ENCODE measurements around the gene MEGF6. TPM values are rescaled to one million over a fixed set of nuclear protein-coding genes. Genes with fewer than 3 reads are reported as not detected.

The MEGF6 gene
- total and polyA plus RNA-seq, 12 donors: 0.15 to 29.2 (median 8.2) TPM

DNA sequence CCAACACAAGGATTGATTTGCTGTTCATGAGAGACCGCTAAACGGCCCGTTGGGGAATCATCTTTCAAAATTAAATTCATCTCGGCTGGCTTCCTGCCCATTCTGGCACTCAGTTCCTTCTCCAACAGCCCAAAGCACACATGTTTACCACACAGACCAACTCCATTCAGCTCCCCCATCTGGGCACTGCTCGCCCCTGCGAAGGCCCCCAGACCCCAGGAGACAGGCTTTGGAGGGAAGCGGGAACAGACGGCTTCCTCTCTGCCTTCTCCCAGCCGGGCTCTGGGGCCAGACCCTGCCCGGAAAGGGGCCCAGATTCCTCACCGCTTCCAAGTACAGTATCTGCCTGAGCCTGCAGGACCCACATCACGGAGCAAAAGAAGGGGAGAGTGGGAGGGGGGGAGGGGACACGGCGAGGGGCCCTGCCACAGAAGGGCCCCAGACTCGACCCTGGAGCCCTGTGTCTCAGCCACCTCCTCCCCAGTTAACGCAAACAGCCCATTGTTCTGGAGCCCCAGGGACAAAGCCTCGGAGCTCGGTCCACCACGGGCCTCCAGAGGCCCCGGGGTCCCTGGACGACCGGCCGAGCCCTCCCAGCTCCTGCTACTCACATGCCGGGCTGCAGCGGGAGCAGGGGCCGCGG is 660 bp downstream of the MEGF6 start:
- intact Hi-C loops (cut with DNase I): no loop called here
- Histone ChIP-seq H3K27ac (no peak overlapping the region), H3K36me3 (replicated peaks in 1 of 2) (no peaks in the 10 kb centered on the region), H3K9me3 (replicated peaks in 1 of 3) (no peaks in the 10 kb centered on the region), H3K4me1 (replicated peaks in 1 of 2) (peaks cover 0 to 9% of the 10 kb centered on the region in 2 donors), H3K4me3 (peak overlapping the region in 1 of 4 donors; percentile 44), H3K27me3 (peaks cover 33% of the 10 kb centered on the region)
- TF ChIP-seq POLR2A (IDR thresholded peaks at IDR 0.05): no peak
- TF ChIP-seq, protein P1, sequence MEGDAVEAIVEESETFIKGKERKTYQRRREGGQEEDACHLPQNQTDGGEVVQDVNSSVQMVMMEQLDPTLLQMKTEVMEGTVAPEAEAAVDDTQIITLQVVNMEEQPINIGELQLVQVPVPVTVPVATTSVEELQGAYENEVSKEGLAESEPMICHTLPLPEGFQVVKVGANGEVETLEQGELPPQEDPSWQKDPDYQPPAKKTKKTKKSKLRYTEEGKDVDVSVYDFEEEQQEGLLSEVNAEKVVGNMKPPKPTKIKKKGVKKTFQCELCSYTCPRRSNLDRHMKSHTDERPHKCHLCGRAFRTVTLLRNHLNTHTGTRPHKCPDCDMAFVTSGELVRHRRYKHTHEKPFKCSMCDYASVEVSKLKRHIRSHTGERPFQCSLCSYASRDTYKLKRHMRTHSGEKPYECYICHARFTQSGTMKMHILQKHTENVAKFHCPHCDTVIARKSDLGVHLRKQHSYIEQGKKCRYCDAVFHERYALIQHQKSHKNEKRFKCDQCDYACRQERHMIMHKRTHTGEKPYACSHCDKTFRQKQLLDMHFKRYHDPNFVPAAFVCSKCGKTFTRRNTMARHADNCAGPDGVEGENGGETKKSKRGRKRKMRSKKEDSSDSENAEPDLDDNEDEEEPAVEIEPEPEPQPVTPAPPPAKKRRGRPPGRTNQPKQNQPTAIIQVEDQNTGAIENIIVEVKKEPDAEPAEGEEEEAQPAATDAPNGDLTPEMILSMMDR (IDR thresholded peaks at IDR 0.05): no peak
- DNase-seq: no peak
- whole genome bisulfite sequencing, 4 donors: 2 to 6% (median 5%) methylated on average over 15 to 27 of the region's 27 CpGs

DNA sequence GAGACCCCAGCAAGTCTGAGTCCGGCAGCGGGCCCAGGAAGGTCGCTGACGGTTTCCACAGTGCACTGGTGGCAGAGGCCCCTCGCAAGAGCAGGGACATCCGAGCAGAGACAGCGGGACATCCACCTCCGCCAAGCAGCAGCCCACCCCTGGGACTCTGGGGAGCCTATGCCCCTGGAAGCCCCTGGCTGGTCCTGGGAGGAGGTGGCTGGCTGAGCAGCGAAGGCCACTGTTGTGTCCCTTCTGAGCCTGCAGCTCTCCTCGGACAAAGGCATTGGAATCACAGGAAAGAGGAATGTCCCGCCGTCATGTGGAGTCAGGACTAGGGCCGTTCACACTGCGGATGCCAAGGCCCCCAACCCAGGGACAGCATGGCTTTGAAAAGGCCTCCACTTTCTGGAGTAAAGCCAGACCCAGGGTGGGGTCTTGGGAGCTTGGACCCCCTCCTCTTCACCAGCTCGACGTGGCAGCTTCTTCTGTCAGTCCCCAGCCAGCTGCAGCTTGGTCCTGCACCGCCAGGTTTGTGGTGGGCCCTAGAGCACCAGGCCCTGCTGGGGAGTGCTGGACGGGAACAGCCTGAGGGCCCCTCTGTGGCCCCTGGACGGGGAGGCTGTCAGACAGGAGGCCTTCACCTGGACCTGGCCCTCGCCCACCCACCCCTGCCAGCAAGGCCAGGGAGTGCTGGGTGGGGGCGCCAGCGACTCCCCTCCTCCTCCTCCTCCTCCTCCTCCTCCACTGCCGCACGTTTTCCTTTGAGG is 1.4 kb downstream of the MEGF6 start:
- H3K27ac ChIP-seq: no peak overlapping the region
- no peak for DNase-seq
- TF ChIP-seq, protein P1 (IDR thresholded peaks at IDR 0.05): no peak
- TF ChIP-seq POLR2A (IDR thresholded peaks at IDR 0.05): no peak
- H3K4me3 ChIP-seq: no peak overlapping the region
- peaks cover 0 to 9% of the 10 kb centered on the region in 2 donors for H3K4me1 ChIP-seq (replicated peaks in 1 of 2)
- 44 to 54% (median 48%) methylated on average over 9 to 24 of the region's 24 CpGs for WGBS, 4 donors
- H3K36me3 ChIP-seq (replicated peaks in 1 of 2): no peaks in the 10 kb centered on the region
- intact Hi-C loops (cut with DNase I): no loop called here
- H3K9me3 ChIP-seq (replicated peaks in 1 of 3): no peaks in the 10 kb centered on the region
- peaks cover 31% of the 10 kb centered on the region for H3K27me3 ChIP-seq

DNA sequence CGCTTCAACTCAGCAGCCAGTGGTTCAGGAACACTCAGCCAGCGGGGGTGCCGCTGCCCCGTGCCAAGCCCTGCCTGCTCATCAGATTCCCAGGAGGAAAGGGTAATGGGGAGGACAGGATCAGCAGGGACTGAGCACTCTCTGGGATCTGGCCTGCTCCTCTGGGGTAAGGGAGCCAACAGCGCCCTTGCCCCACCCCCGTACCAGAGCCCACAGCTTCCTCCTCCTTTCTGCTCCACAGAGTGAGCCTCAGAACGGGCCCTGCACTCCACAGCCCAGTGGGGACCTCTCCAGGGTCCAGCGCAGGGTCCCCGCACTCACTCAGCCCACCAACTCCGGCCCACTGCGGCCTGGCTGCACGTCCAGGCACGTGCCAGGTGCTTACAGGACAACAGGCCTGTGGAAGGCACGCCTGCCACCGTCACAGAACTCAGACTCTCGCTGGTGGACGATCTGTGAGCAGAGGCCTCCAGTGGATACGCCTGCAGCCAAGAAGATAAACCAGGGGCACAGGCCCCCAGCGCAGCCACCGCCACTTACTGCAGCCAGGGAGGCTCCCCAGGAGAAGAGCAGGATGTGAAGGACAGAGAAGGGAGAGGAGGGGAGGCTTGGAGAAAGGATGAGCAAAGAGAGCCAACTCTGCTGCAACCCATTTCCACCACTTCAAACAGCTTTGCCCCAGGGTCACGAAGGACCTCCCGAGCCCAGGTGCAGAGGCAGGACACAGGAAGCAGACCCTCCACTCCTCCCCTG is 2.1 kb downstream of the MEGF6 start:
- TF ChIP-seq, protein P1 (IDR thresholded peaks at IDR 0.05): no peak

DNA sequence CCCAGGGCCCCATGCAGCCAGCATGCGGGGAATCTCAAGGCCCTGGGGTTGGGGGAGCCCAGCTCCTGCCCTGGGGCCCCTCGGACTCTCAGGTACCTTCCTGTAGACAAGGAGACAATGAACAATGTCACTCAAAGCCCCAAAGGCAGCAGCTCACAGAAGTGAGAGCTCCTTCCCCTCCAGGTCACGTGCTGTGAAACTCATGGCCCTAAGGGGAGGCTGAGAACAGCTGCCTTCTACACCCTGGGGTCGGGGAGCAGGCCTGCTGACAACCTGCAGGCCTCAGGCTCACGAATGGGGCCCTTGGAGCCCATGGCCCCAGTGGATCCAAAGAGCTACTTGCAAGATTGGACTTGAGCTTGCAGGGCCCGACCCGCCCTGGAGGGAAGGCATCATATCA is 3.2 kb downstream of the MEGF6 start:
- intact Hi-C loops (cut with DNase I): no loop called here

More for the DNA sequence above, 2.1 kb downstream of the MEGF6 start:
- intact Hi-C loops (cut with DNase I): no loop called here
- H3K4me1 ChIP-seq (replicated peaks in 1 of 2): peaks cover 0 to 9% of the 10 kb centered on the region in 2 donors
- H3K27ac ChIP-seq: no peak overlapping the region
- no peak for DNase-seq
- H3K9me3 ChIP-seq (replicated peaks in 1 of 3): no peaks in the 10 kb centered on the region
- 66 to 73% (median 70%) methylated on average over 15 to 22 of the region's 22 CpGs for WGBS, 4 donors
- no peaks in the 10 kb centered on the region for H3K36me3 ChIP-seq (replicated peaks in 1 of 2)
- peaks cover 31% of the 10 kb centered on the region for H3K27me3 ChIP-seq
- H3K4me3 ChIP-seq: no peak overlapping the region

More for the DNA sequence above, 3.2 kb downstream of the MEGF6 start:
- no peak overlapping the region for H3K4me3 ChIP-seq
- peaks cover 31% of the 10 kb centered on the region for H3K27me3 ChIP-seq
- no peak for TF ChIP-seq POLR2A (IDR thresholded peaks at IDR 0.05)
- TF ChIP-seq, protein P1 (IDR thresholded peaks at IDR 0.05): no peak
- WGBS, 4 donors: 79 to 85% (median 80%) methylated on average over 4 to 7 of the region's 7 CpGs
- H3K9me3 ChIP-seq (replicated peaks in 1 of 3): no peaks in the 10 kb centered on the region
- H3K27ac ChIP-seq: no peak overlapping the region
- H3K4me1 ChIP-seq (replicated peaks in 1 of 2): peaks cover 0 to 9% of the 10 kb centered on the region in 2 donors
- H3K36me3 ChIP-seq (replicated peaks in 1 of 2): no peaks in the 10 kb centered on the region
- no peak for DNase-seq

Measured in adrenal gland (tissue), 12 donors.